NCI-H128 (cell line): ENCODE measurements around the gene DERL3.

ENCODE experiments used
- DNase-seq: peaks from one replicate; lab custom pipeline; 2025; ENCODE audit not compliant: unreplicated experiment; lab: John Stamatoyannopoulos, UW

DERL3 gene

DNA sequence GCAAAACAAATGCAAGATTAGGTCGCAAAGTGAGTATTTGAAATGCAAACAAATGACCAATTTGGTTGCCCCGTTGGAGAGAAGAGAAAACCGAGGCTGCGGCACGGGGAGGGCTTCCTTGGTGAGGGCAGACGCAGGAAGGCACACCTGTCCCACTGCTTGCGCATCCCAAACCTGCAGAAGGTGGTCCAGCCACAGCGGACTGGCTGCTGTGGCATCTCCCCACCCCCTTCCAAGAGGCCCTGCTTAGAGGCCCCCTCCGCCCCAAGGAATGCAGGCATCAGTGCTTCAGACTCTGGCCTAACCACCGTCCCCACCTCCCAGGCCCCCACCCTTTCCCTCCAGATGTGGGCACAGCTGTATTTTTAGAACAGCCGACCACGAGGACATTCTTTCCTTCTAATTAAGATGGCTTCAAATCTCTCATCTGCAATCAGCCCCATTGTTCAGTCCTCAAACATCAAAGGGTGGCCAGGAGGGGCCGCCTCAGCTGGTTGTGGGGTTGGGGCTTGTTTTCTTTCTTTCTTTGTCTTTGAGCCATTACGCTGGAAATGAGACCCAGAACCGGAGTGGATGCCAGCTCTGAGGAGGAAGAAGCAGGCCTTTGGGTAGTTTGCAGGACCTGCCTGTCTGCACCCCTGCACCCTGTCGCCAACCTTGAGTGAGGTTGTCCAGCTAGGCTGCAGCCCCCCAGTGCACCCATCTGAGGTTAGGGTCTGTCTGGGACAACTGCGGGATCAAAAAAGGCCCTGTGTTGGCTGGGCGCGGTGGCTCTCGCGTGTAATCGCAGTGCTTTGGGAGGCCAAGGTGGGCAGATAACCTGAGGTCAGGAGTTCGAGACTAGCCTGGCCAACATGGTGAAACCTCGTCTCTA lies 9.4 kb upstream of the DERL3 start:
- no peak for DNase-seq

DNA sequence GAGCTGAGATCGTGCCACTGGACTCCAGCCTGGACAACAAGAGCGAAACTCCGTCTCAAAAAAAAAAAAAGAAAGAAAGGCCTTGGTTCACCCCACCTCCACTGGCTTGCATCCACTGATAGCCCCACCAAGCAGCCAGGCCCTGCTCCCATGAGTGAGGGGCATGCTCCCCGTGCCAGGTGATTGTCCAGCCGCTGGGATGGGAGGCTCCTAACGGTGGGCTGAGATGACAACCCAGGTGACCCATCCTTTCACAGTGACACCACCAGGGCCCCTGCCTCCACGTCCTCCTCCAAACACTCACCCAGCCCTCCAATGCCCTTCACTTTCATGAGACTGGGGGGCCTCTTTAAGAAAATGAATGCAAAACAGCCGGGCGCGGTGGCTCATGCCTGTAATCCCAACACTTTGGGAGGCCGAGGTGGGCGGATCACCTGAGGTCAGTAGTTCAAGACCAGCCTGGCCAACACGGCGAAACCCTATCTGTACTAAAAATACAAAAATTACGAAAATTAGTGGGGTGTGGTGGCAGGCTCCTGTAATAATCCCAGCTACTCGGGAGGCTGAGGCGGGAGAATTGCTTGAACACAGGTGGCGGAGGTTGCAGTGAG lies 8.6 kb upstream of the DERL3 start:
- DNase-seq = no peak

DNA sequence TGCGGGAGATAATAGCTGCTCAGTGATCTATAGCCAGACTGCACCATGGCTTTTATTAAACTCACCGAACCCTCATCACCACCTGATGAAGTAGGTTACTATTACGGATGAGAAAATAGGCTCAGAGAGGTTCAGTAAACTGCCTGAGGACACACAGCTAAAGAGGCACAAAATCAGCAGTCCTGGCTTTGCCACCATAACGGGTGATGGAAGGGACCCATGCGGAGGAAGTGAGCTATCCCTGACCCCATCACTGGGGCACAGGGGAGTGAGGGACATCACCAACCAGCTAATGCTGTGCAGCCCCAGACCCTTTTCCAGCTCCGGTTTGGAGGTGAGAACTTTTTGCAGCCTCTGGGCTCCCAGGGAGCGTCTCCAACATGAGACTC lies 7.3 kb upstream of the DERL3 start:
- DNase-seq = no peak

DNA sequence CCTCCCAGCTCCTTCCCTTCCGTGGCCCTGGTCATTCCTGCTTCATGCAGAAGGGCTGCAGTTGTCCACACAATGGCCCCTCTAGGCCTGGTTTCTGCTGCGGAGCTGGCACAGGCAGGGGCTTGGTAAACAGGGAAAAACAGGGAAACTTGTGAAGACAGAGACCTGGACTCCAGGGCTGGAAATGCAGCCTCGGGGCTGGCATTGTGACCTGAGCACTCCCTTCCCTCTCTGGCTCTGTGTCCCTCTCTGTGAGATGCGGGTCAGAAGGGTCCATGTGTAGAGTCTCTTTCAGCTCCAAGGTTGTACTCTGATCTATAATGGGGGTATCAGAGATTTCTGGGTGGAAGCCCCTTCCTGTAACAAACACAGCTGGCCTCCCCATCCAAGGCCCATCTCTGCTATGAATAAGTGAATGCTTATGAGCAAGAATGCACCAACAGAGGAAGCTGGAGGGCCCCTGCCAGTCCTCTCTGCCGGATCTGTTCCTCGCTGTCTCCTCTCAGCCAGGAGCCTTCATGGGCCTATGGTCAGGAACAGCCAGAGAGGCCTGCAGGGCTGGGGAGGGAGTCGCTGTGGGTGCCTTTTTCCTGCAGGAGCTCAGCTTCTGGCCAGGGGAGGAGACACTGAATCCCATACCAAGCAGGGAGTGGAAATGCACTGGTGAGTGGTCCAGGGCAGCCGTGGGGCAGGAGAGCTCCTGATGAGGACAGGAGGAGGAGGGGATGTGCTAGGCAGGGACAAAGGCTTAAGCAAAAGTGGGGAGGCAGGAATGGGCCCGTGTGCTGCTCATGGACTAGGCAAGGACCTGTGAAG lies 6.7 kb upstream of the DERL3 start:
- no peak for DNase-seq

DNA sequence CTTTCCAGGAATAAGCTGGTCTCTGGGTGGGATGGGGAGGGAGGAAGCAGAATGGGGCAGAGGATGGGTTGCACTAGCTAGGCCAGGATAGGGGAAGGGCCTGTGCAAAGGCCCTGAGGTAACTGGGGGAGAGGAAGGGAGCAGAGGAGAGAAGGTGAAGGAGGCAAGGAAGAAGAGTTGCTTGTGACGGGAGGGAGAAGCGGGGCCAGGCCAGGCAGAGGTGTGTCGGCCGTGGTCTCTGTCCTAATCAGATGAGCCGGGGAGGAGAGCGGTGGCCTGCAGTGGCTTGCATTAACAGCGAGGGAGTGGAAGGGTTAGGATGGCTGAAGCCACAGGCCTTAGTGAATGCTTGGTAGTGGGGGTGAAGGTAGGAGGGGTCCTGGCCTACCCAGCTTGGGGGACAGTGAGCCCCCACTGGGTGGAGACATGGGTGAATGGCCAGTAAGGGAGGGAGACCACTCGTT lies 6.0 kb upstream of the DERL3 start:
- DNase-seq = no peak

DNA sequence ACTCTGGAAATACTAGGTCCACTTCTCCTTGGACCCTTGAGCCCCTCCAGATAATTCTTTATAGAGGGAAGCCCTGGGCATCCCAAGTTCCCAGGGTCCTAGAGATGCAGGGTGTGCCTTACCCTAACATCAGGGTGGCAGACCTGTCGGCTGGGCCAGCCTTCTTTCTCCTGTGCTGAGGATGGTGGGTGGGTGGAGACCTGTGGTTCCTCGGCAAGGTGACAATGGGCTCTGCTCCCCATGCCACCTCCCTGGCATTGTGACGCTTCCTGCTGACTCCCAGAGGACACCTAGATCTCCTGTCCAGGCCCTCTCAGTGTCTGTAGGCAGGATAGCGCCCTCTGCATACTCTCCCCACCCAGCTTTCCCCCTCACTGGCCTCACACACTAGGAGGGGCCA lies 3.8 kb upstream of the DERL3 start:
- no peak for DNase-seq

DNA sequence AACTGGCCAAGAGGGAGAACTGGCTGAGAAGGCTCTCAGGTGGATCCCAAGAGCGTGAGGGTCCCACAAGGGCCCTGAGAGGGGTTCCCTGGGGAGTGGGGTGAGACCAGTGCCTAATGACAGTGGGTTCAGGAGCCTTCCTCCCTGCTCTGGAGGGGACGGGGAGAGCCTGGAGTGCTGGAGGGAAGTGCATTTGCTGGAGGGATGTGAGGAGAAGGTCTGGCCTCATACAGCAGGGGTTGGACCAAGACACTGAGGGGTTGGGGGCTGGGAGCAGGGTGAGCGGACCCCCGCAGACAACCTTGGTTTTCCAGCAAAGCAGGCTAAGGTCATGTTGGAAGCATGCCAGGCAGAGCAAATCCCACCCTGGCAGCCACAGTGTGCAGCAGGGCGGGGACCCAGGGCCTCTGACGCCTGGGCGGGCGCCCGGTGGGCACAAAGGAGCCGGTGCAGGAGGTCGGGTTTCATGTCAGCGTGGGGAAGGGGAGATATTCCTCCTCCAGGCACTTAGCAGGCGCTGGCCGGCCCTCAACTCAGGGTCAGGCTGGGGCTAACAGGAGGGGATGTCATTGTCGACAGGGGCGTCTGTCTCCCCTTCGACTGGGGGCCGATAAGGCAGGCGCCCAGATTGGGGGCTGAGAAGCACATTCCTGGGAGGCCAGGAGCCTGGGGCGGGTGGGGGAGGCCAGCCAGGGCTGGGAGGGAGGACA lies 3.1 kb upstream of the DERL3 start:
- no peak for DNase-seq

DNA sequence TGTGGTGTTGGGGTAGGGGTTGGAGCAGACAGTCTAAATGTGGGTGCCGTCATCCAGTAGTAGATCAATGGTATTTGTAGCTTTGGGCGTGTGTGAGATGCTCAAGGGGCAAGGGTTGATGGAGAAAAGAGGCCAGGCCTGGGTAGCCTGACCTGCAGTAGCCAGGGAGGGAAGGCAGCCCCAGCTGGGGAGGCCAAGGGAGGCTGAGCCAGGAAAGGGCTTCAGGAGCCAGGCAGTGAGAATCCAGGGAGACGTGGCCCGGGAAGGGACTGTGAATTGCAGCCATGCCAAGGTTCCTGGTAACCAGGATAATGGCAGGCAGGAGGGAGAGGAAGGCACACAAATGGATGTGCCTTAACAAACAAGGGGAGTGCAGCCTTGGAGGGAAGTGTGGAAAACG lies 2.5 kb upstream of the DERL3 start:
- no peak for DNase-seq

DNA sequence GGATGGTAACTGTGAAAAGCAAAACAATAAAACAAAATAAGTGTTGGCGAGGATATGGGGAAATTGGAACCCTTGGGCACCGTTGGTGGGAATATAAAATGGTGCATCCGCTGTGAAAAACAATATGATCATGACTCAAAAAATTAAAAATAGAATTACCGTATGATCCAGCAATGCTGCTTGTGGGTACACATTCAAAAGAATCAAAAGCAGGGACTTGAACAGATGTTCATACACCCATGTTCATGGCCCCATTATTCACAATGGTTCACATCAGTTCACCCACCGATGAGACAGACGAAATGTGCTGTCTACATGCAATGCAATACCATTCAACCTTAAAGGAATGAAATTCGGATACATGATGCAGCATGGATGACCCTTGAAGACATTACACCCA lies 1.2 kb upstream of the DERL3 start:
- no peak for DNase-seq

DNA sequence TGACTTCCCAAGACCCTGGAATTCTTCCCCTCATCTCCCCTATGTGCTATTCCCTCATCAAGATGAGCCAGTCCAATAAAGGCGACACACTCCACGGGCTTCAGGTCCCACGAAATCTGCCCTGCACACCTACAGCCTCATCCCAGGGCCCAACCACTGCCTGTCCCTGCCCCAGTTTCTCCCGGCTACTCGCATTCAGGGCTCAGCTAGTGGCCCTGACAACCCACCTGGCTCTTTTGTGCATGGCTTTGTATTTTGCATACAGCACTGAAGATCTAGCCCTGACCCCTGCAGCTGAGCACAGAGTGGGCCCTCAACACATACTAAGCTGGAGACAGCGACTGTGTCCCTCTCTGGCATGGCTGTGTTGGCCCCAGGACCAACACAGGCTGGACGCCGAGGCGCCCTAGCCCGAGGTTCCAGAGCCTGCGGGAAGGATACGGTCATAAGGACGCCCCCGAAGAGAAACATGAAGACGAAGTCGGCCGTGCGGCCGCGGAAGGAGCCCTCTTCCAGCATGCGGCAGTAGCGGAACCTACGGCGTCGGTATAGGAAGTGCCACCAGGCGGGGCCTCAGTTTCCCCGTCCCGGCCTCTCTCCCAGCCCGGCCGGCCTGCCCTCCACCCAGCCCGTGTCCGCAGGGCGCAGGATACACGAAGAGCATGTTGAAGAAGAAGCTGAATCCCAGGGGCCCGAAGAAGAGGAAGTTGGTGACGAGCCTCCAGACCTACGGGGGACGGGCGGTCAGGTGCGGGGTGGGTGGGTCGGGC lies 710 bp downstream of the DERL3 start:
- DNase-seq = no peak

DNA sequence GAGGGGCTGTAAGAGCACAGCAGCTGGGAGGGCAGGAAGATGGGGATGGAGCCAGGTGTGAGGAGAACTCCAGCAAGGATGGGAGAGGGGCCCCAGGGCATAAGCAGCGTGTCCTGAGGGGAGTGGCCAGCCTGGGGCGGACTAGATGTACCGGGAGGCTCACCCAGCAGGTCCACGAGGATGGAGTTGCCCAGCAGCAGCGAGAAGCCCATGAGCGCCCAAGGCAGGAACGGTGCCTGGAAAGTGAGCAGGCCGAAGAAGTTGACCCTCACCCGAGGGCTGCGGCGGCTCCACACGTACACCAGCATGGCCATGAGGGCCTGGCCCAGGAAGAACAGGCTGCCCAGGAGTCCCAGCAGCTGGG lies 1.3 kb downstream of the DERL3 start:
- no peak for DNase-seq

DNA sequence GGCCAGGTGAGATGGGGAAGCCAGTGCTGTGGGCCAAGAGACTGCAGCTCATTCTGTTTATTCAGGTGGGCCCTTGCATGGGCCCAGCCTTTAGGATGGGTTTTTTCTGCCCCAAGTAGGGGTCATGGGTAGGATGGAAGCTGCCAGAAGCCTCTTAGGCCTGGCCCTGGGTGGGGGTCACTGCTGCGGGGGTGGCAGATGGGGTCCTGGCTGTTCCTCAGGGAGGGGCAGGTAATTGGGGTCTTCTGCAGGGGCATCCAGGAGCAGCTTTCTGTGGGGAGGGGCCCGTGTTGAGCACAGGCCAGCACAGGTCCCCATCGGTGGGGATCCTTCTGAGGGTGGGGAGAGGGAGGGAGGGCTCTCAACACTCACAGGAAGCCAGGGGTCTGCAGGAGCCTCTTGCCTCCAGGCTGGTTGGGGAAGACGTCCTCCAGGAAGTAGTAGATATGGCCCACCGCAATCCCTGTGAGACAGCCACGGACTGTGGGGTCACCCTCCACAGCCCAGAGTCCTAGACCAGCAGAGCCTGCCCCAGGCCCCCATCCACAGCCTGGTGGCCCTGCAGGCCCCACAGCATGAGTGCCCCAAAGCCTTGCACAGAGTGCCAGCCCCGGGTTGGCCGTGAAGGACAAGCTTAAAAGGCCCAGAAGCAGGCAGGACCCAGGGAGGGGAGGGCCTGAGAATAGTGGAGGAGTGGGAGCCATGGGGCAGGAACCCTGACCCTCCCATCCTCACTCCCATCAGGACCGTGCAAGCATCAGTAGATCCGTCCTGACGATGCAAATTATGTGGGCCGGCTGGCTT lies 1.9 kb downstream of the DERL3 start:
- no peak for DNase-seq

DNA sequence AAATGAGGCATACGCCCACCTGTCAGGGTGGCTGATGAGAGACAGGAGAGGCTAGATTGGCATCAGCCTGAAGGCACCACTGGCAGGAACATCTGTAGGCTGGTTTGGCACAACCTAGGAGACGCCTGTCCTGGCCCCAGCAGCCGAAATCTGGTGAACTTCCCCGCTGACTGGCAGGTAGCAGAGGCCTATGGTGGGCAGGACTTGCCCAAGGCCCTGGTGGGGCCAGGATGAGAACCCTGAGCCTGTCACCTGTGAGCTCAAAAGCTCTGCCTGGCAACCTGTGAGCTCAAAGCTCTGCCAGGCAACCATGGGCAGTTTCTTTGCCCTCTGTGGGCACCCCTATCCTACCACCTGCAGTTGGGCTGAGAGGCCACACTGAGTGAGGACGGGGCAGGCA lies 2.5 kb downstream of the DERL3 start:
- no peak for DNase-seq

DNA sequence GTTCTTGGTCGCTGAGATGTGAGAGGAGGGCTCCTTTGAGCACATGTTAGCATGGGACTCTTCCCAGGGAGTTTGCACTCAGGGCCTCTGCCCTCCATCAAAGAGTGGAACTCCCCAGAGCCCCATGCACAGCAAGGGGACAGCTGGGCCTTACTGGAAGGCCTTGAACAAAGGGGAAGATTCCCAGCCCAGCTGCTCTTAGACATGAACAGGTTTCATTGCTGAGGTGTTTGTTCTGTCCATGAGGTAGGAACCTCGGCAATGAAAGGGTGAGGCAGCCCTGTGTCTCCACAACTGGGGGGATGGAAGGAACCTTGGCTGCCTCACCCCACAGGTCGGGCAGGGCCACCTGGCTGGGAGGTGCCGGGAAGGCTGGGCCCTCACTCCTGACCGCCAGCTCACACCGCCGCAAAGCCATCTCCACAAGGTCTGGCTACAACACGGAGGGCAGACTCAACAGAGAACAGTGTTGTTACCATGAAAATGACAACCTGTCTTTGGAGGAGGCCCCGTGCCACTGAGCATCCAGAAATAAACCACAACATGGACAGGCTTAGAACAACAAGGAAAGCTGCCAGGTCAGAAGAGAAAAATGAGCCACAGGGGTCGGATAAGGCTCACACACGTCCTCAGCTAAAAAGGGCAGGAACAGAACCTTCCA lies 3.2 kb downstream of the DERL3 start:
- DNase-seq = no peak

DNA sequence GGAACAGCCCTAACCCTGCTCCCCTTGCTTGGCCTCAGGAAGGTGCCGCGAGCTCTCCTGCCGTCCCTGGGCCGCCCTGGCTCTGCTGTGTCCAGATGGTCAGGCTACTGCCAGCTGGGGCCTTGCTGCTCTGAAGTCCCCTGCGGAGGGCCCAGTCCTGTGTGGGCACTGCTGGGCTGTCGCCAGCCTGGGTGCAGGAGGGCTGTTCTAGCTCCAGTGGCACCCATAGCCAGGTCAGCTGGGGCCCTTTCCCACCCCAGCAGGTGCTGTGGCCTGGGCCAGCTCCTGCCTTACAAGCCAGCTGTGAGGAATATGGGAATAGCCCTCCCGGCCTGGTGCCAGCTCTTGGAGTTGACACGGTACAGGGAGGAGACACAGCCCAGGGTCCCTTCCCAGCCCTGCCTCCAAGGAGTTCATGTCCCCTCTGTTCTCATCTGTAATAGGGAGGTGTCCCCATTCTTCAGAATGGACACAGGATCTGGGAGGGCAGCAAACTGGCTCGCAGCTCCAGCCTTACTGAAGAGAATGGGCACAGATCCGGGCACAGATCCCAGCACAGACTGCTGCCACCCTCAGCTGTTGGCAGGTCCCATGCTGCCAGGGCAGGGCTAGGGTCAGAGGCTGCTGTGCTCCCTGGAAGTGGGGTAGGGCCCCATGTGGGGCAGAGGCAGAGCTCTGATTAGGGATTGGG lies 3.9 kb downstream of the DERL3 start:
- DNase-seq = no peak

DNA sequence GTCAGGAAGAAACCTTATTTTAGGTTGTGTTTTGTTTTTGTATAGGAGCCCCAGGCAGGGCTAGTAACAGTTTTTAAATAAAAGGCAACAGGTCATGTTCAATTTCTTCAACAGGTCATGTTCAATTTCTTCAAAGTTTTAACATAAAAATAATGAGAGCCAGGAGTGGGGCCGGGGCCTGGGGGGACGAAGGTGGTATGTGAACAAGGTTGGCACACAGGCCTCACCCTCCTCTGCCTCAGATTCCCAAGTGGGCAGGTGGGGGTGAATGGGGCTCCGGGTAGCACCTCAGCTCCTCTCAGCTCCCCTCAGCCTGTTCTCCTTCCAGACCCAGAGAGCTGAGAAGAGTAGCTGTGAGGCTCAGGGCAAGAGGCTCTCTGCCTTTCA lies 4.4 kb downstream of the DERL3 start:
- DNase-seq = no peak

DNA sequence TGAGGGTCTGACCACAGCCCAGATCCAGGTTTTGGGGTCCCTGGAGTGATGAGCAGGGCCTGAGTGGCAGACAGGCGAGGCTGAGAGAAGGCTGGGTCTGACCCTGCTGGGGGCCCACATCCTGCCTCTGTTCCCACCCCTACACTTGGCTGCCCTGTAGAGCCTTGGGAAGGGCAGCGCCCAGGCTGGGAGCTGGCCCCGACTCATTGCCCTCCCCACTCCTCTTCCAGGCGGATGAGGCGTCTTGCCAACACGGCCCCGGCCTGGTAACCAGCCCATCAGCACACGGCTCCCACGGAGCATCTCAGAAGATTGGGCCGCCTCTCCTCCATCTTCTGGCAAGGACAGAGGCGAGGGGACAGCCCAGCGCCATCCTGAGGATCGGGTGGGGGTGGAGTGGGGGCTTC lies 4.9 kb downstream of the DERL3 start:
- DNase-seq = no peak

DNA sequence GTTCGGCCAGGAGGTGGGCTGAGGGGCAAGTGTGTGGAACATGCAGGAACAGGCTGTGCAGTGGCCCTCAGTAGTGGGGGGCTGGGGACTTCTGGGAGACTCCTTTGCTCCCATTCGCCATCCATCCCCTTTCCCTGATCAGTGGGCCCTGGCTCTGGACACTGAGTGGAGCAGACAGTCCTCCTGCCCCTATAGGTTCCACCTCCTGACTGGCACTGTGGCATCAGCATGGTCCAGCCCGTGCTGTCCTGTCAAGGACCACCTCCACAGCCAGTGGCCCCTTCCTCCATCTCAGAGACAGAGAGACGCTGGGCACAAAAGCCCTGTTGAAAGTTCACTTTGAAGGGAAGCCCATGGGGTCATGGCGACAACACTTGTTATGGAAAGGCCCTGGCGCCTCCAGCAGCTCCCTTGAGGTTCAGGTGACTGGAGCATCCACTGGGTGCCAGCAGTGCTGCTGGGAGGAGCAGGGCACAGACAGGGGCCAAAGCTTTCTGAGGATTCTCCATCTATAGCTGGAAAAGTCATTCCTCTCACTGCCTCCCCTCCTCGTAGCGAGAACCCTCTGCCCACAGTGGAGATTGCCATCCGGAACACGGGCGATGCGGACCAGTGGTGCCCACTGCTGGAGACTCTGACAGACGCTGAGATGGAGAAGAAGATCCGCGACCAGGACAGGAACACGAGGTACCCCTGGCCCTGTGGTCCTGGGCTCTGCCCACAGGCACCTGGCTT lies 5.6 kb downstream of the DERL3 start:
- no peak for DNase-seq
